GM12878 (cell line): ENCODE measurements around the gene CCDC61. TPM values are rescaled to one million over a fixed set of nuclear protein-coding genes. Genes with fewer than 3 reads are reported as not detected.

Source experiments
- ATAC-seq: fragments of 200-7000 bp; cut with Tn5 transposase; 3 replicates; pipeline ENCODE4 v1.9.1; 2020; ENCODE audit warnings: mild to moderate bottlenecking, moderate library complexity
- BruUV-seq: library from RNA; stranded (reverse); fragments of 400-500 nt; replicated peaks from 2 replicates; lab custom pipeline; 2021; lab: Mats Ljungman, UMichigan
- CTCF ChIA-PET: fragments of 300-600 bp; sonication (Branson Sonifier 250); formaldehyde crosslinking; extraction: SDS; loops from one replicate; lab custom pipeline; 2021; ENCODE audit warnings: inconsistent platforms; lab: Yijun Ruan, JAX
- POLR2A ChIA-PET: fragments of 350-600 bp; formaldehyde crosslinking; extraction: SDS; loops from one replicate; lab custom pipeline; 2021; ENCODE audit warnings: inconsistent platforms; lab: Charles Lee
- RAD21 ChIA-PET: fragments of 300-600 bp; sonication (Branson Sonifier 250); formaldehyde crosslinking; loops from one replicate; lab custom pipeline; 2023; ENCODE audit warnings: antibody characterized with exemption; ENCODE audit not compliant: unreplicated experiment; lab: Charles Lee
- SMC1A ChIA-PET: fragments of 300-600 bp; sonication (Branson Sonifier 250); formaldehyde crosslinking; loops from one replicate; lab custom pipeline; 2023; ENCODE audit not compliant: unreplicated experiment, uncharacterized antibody; lab: Charles Lee
- DNase-seq: peaks from one replicate; pipeline ENCODE4 v3.0.0-alpha.2; 2011; ENCODE audit warnings: low read depth, low spot score
- FAIRE-seq: peaks from 3 replicates; lab custom pipeline; 2011; peaks lifted over from hg19 to GRCh38; lab: Jason Lieb, UNC
- H2AFZ ChIP-seq: 2 replicates; pipeline ENCODE4 v1.6.0; 2011; ENCODE audit warnings: low read depth, low read length, control low read depth; ENCODE audit not compliant: control insufficient read depth
- H3K27ac ChIP-seq: 2 replicates; pipeline ENCODE4 v1.5.1; 2011; ENCODE audit warnings: control low read depth; ENCODE audit not compliant: control insufficient read depth, insufficient read depth
- H3K27me3 ChIP-seq, 2 experiments: replicated peaks in 1 of 2; 2 replicates each; pipeline versions ENCODE4 v1.6.0 to v1.6.1; 2011; ENCODE audit warnings: low read length in 1 of 2; ENCODE audit not compliant: control insufficient read depth in 2 of 2, insufficient read depth in 2 of 2
- H3K36me3 ChIP-seq, 2 experiments: 2 replicates each; pipeline ENCODE4 v1.5.1; 2011; ENCODE audit warnings: low read length in 1 of 2; ENCODE audit not compliant: control insufficient read depth in 2 of 2, insufficient read depth in 2 of 2
- H3K4me1 ChIP-seq: 2 replicates; pipeline ENCODE4 v1.6.1; 2011; ENCODE audit warnings: mild to moderate bottlenecking, low read length, moderate library complexity, mixed read lengths; ENCODE audit not compliant: control insufficient read depth, insufficient read depth
- H3K4me2 ChIP-seq: 2 replicates; pipeline ENCODE4 v1.6.0; 2011; ENCODE audit warnings: control low read depth; ENCODE audit not compliant: control insufficient read depth, insufficient read depth
- H3K4me3 ChIP-seq: fragments of 200-600 bp; sonication (generic); 2 replicates; pipeline ENCODE4 v1.5.1; 2016
- H3K79me2 ChIP-seq: 2 replicates; pipeline ENCODE4 v1.6.0; 2011; ENCODE audit warnings: low read length; ENCODE audit not compliant: control insufficient read depth, insufficient read depth
- H3K9ac ChIP-seq: 2 replicates; pipeline ENCODE4 v1.8.0; 2011; ENCODE audit warnings: low read length, control low read depth, mixed read lengths; ENCODE audit not compliant: control insufficient read depth, insufficient read depth
- H3K9me3 ChIP-seq: replicated peaks from 3 replicates; pipeline ENCODE4 v1.5.1; 2011; ENCODE audit warnings: mild to moderate bottlenecking, low read length; ENCODE audit not compliant: control insufficient read depth, insufficient read depth
- H4K20me1 ChIP-seq: 2 replicates; pipeline ENCODE4 v1.6.0; 2011; ENCODE audit not compliant: control insufficient read depth, insufficient read depth
- ATF3 ChIP-seq: IDR thresholded peaks from 2 replicates; pipeline ENCODE4 v1.6.1; 2011; ENCODE audit warnings: low read depth, mild to moderate bottlenecking, low read length, moderate library complexity, borderline replicate concordance; ENCODE audit errors: extremely low read depth
- GABPA ChIP-seq: IDR thresholded peaks from 2 replicates; pipeline ENCODE4 v1.6.1; 2014; ENCODE audit warnings: antibody characterized with exemption, low read depth, mild to moderate bottlenecking, inconsistent platforms
- HCFC1 ChIP-seq: fragments of 150-350 bp; IDR thresholded peaks from 2 replicates; pipeline ENCODE4 v1.6.1; 2014; ENCODE audit warnings: low read length
- HDAC2 ChIP-seq: fragments of 200-600 bp; sonication (generic); IDR thresholded peaks from 2 replicates; pipeline ENCODE4 v1.6.1; 2017
- POU2F2 ChIP-seq: IDR thresholded peaks from 3 replicates; pipeline ENCODE4 v1.6.1; 2011; ENCODE audit warnings: low read depth, mild to moderate bottlenecking, low read length, borderline replicate concordance
- RAD21 ChIP-seq: IDR thresholded peaks from 2 replicates; pipeline ENCODE4 v1.6.1; 2011; ENCODE audit warnings: mild to moderate bottlenecking, low read depth, low read length, moderate library complexity; ENCODE audit not compliant: insufficient read depth
- RB1 ChIP-seq: fragments of 450-650 bp; formaldehyde crosslinking; IDR thresholded peaks from 2 replicates; pipeline ENCODE4 v1.6.1; 2017; ENCODE audit warnings: mild to moderate bottlenecking, borderline replicate concordance
- RELB ChIP-seq: fragments of 450-650 bp; IDR thresholded peaks from 2 replicates; pipeline ENCODE4 v1.6.1; 2017; ENCODE audit warnings: low read depth, mild to moderate bottlenecking, moderate library complexity
- RFX5 ChIP-seq: IDR thresholded peaks from 2 replicates; pipeline ENCODE4 v1.6.1; 2011; ENCODE audit warnings: low read depth, low read length, improper control_type of control experiment
- SIX5 ChIP-seq: IDR thresholded peaks from 2 replicates; pipeline ENCODE4 v1.6.1; 2011; ENCODE audit warnings: mild to moderate bottlenecking, low read depth, low read length, moderate library complexity; ENCODE audit not compliant: severe bottlenecking
- STAT1 ChIP-seq: fragments of 450-650 bp; conservative IDR thresholded peaks from 2 replicates; pipeline ENCODE4 v1.6.1; 2014; ENCODE audit warnings: antibody characterized with exemption, mild to moderate bottlenecking
- TAF1 ChIP-seq: IDR thresholded peaks from 2 replicates; pipeline ENCODE4 v1.6.1; 2011; ENCODE audit warnings: mild to moderate bottlenecking, low read depth, low read length, borderline replicate concordance
- TCF7 ChIP-seq: IDR thresholded peaks from 2 replicates; pipeline ENCODE4 v1.6.1; 2014; ENCODE audit warnings: antibody characterized with exemption, borderline replicate concordance
- ZBTB40 ChIP-seq: fragments of 450-650 bp; IDR thresholded peaks from 2 replicates; pipeline ENCODE4 v1.6.1; 2016; ENCODE audit warnings: mild to moderate bottlenecking, moderate library complexity, borderline replicate concordance
- ZNF592 ChIP-seq: fragments of 450-650 bp; IDR thresholded peaks from 2 replicates; pipeline ENCODE4 v1.6.1; 2017; ENCODE audit warnings: mild to moderate bottlenecking, moderate library complexity
- WGBS: methylation state at CpG from one replicate; pipeline ENCODE4 v1.1.6; 2016; ENCODE audit warnings: low lambda C conversion rate; ENCODE audit not compliant: insufficient replicate concordance, insufficient coverage; ENCODE audit errors: missing lambda C conversion rate; 5-methylcytosine and 5-hydroxymethylcytosine counted together
- in situ Hi-C: fragments of 300-500 bp; cut with MboI; formaldehyde crosslinking; loops from 9 replicates; pipeline ENCODE4 v1.14.3; 2018; ENCODE audit warnings: mixed read lengths
- intact Hi-C: fragments of 100-400 bp; cut with micrococcal nuclease; formaldehyde crosslinking; loops from one replicate; pipeline ENCODE4 v1.14.2; 2022; ENCODE audit not compliant: unreplicated experiment
- polyA plus RNA-seq, 11 experiments: library from polyadenylated mRNA; depleted of rRNA in 4 of 11; unstranded in 6 of 11; stranded (reverse) in 5 of 11; fragments of >200 nt; fragmentation: Nextera tagmentation in 4 of 11; fragmentation: Illumina TruSeq in 1 of 11; extraction: Ambion mirVana in 4 of 11; extraction: Trizol in 1 of 11; gene quantifications; 1 replicate in 1 of 11; 2 replicates in 10 of 11; pipeline versions ENCODE4 v1.2.1 to v1.2.3, GENCODE V29; 2011 to 2016; ENCODE audit warnings: inconsistent platforms in 2 of 11, missing spikeins in 2 of 11, low read depth in 1 of 11
- total RNA-seq, 4 experiments: library from RNA; depleted of rRNA in 3 of 4; stranded (reverse); fragments of >200 nt in 3 of 4; fragmentation: Illumina TruSeq in 1 of 4; extraction: Trizol in 1 of 4; gene quantifications; 2 replicates each; pipeline versions ENCODE4 v1.2.1 to v1.2.3, GENCODE V29; 2013 to 2021

Gene CCDC61
- total and polyA plus RNA-seq, 10 of the 15 experiments (the other 5 are each of a cell fraction or from before 2014, with no cell fraction given), result 0.27 to 27.1 (median 8.7) TPM

- no peaks in the 10 kb centered on the region for H4K20me1 ChIP-seq
- no TSS peak for BruUV-seq
These were observed 17.1 kb upstream of the CCDC61 start for GRCh38 chr19:45978156-45978555.

More at GRCh38 chr19:45978156-45978555, 17.1 kb upstream of the CCDC61 start:
- ChIA-PET SMC1A (no interaction called here), CTCF (interaction anchor here (1.1 kb wide), 1 partner anchor 51 kb away, joined by 3 read pairs; no protein-coding TSS in a partner anchor), RAD21 (no interaction called here), POLR2A (no interaction called here)
- Histone ChIP-seq H3K27ac (no peak overlapping the region), H3K4me1 (no peaks in the 10 kb centered on the region), H3K9ac (no peak overlapping the region), H3K9me3 (no peaks in the 10 kb centered on the region), H3K4me2 (no peak overlapping the region), H2AFZ (no peak overlapping the region), H3K79me2 (no peaks in the 10 kb centered on the region), H3K36me3 (no peaks in the 10 kb centered on the region), H3K27me3 (no peaks in the 10 kb centered on the region; a peak in 3 of 4 replicates), H3K4me3 (no peak overlapping the region)
- DNase-seq, result no peak
- no peak for ATAC-seq
- TF ChIP-seq SIX5, result no peak
- no peak for TF ChIP-seq GABPA
- TF ChIP-seq TAF1, result no peak
- no peak for TF ChIP-seq HCFC1
- TF ChIP-seq RFX5, result no peak
- no peak for TF ChIP-seq ZNF592
- no peak for TF ChIP-seq RB1
- TF ChIP-seq RAD21, result no peak
- no peak for TF ChIP-seq TCF7
- TF ChIP-seq ATF3, result no peak
- TF ChIP-seq HDAC2, result no peak
- no peak for TF ChIP-seq ZBTB40
- no peak for TF ChIP-seq RELB
- no peak for TF ChIP-seq STAT1
- no peak for TF ChIP-seq POU2F2
- in situ Hi-C loops (no loop called here), intact Hi-C loops (no loop called here)
- WGBS, result 43% methylated on average over 6 of the region's 7 CpGs
- FAIRE-seq, result no peak
